HG03354 (cell line): ENCODE measurements around the gene ANHX.
"Not testable (repeated sequence)": the region's sequence is repeated elsewhere in the genome, so short reads cannot be mapped to it uniquely, and the experiment has no call there.

Source experiments
- ATAC-seq: cut with Tn5 transposase; IDR thresholded peaks from one replicate; pipeline ENCODE4 v1.9.1; 2021; ENCODE audit warnings: mild to moderate bottlenecking; ENCODE audit not compliant: unreplicated experiment, poor library complexity, severe bottlenecking

ANHX gene

GRCh38 chr12:133235401-133236112 is at the start of gene ANHX:
TSS of gene ANHX (minus strand) at chr12:133235877. CDS start at chr12:133234356, 1,521 bp downstream.
- ATAC-seq: no peak

- not testable (repeated sequence) for ATAC-seq
These were observed 29.0 kb upstream of the ANHX start for GRCh38 chr12:133264668-133265067.

- no peak for ATAC-seq
These were observed 28.5 kb upstream of the ANHX start for GRCh38 chr12:133264173-133264572.

- no peak for ATAC-seq
These were observed 20.6 kb upstream of the ANHX start for GRCh38 chr12:133256321-133256720.

GRCh38 chr12:133255833-133256232 is 20.2 kb upstream of the ANHX start:
- not testable (repeated sequence) for ATAC-seq

- ATAC-seq: no peak
These were observed 16.1 kb upstream of the ANHX start for GRCh38 chr12:133251732-133252131.

- ATAC-seq: no peak
These were observed 879 bp upstream of the ANHX start for GRCh38 chr12:133236556-133236955.

GRCh38 chr12:133236144-133236543 is 467 bp upstream of the ANHX start:
- ATAC-seq: no peak

- ATAC-seq: no peak
These were observed 706 bp downstream of the ANHX start for GRCh38 chr12:133234971-133235370.

GRCh38 chr12:133233993-133234564 is 1.6 kb downstream of the ANHX start:
- no peak for ATAC-seq

GRCh38 chr12:133233006-133233405 is 2.7 kb downstream of the ANHX start:
- no peak for ATAC-seq

- no peak for ATAC-seq
These were observed 4.7 kb downstream of the ANHX start for GRCh38 chr12:133231001-133231400.

GRCh38 chr12:133227281-133227852 is 8.3 kb downstream of the ANHX start:
- ATAC-seq: no peak

GRCh38 chr12:133226690-133227089 is 9.0 kb downstream of the ANHX start:
- ATAC-seq: no peak

- ATAC-seq: no peak
These were observed 10.2 kb downstream of the ANHX start for GRCh38 chr12:133225527-133225926.

- no peak for ATAC-seq
These were observed 13.5 kb downstream of the ANHX start for GRCh38 chr12:133222211-133222610.

GRCh38 chr12:133221241-133221640 is 14.4 kb downstream of the ANHX start:
- no peak for ATAC-seq

GRCh38 chr12:133220521-133220920 is 15.2 kb downstream of the ANHX start:
- no peak for ATAC-seq

GRCh38 chr12:133217219-133217618 is 18.5 kb downstream of the ANHX start:
- no peak for ATAC-seq

- ATAC-seq: no peak
These were observed 20.0 kb downstream of the ANHX start for GRCh38 chr12:133215724-133216123.

- ATAC-seq: no peak
These were observed 29.3 kb downstream of the ANHX start for GRCh38 chr12:133206390-133206789.
